GM21528 (cell line): ENCODE results near the gene PER2.

Experiments
- ATAC-seq: cut with Tn5 transposase; IDR thresholded peaks from one replicate; pipeline ENCODE4 v1.9.1; 2021; ENCODE audit warnings: mild to moderate bottlenecking, moderate library complexity; ENCODE audit not compliant: unreplicated experiment, low FRiP score

The PER2 gene

DNA sequence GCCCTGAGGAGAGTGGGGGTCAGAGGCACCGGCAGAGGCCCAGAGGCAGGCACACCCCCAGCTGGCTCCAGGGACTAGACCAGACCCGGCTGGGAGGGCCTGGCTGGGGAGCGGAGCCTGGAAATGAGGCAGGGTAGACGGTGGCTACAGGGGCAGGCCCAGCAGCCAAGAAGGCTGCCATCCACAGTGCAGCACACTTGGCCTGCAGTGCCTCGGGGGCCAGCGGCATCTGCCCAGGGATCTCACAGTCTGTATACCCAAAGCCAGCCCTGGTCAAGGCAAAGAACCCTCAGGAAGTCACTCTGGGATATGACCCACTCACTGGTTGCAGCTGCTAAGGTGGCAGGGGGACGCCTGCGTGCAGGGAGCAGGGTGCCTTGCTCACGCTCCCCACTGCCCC lies 17.8 kb downstream of the PER2 start:
- ATAC-seq: no peak

DNA sequence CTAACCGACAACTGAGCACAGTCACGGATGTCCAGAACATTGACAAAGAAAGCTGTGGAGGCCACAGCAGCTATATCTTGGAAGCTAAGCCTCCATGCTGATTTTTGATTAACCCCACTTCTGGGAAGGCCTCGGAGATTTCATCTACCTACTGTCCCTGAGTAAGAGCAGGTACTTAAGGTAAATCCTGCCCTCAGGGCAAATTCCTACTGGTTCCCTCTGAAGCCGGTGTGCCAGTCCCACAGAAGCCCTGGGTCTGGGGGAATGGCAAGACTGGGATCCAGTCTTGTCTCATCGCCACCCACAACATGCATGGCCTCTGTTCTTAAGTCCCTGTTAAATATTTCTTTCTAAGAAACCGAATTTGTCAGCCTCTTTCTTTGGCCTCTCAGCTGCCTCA lies 18.7 kb downstream of the PER2 start:
- ATAC-seq: no peak

DNA sequence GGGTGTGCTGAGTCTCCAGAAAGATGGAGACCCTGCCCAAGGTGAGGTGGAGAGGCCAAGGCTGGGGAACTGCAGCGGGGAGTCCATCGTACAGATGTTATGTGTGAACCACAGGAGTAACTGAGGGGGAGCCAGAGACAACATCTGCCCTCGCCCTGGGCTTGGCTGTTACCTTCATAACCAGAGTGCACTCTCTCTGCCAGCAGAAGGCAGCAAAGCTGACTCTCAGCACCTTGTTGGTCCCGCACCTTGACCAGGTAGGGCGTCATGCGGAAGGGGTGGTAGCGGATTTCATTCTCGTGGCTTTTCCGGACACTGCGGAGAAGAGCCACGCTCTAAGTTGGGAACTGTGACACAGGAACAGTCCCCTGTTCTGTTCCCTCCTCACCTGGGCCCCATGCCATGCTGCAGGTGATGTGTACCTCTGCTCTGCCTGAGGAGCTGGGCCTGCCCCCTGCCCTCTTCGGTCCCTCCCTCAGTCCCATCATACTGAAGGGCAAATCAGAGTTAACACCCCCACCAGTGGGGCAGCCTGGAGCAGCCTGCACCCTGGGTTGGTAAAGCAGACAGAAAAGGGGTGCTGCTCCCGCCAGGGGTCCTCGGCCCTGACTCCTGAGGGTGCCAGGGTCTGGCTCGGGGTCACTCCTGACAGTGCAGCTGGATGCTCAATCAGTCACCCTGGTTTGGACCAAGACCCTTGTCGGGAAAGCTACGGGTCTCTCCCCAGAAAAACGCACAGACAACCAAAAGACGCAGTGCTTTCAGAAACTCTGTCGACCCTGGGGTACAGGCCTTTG lies 20.3 kb downstream of the PER2 start:
- no peak for ATAC-seq

DNA sequence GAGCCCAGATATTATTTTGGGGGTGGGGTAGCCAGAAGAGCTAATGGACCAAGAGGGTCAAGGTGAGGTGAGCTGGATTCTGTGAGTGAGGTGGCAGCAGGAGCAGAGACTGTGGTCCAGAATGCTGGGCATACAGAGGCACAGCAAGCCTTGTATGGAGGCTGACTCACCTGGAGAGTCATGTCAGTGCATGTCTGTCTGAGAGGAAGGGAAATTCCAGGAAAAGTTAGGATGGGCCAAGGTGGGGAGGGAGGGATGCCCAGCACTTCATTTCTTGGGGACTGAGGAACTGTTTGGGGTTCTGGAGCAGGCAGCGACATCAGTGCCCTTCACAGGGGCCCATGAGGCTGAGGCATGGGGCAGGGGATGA lies 21.1 kb downstream of the PER2 start:
- no peak for ATAC-seq

DNA sequence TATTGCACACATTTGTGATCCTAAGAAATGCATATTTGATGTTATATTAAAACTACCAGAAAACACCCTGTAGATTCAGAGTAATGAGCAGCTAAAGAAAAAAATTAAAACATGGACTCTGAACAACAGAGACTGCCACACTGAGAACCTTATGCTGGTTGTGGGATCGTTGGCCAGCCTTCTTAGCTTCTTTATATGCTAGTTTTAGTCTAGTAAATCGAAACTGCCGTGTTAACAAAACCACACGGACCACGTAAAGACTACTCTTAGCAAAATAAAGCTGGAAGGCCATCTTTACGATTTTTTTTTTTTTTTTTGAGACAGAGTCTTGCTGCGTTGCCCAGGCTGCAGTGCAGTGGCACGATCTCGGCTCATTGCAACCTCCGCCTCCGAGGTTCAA lies 22.8 kb downstream of the PER2 start:
- no peak for ATAC-seq

DNA sequence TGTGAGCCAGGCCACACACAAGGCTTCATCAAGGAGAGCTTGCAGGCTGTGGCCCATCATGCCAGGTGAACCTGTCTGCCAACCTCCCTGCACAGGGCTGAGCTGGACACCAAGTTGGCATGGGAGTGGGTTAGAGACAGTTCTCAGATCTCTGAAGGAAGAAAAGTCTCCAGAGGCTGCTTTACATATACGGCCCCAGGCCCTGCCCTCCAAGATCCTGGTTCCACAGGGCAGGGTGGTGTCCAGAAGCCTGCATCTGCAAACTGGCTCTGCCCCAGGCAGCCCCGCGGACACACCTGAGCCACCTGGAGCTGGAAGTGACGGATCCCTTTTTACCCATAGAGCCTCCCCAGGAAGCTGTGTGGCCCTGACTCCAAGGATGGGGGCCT lies 24.3 kb downstream of the PER2 start:
- no peak for ATAC-seq

DNA sequence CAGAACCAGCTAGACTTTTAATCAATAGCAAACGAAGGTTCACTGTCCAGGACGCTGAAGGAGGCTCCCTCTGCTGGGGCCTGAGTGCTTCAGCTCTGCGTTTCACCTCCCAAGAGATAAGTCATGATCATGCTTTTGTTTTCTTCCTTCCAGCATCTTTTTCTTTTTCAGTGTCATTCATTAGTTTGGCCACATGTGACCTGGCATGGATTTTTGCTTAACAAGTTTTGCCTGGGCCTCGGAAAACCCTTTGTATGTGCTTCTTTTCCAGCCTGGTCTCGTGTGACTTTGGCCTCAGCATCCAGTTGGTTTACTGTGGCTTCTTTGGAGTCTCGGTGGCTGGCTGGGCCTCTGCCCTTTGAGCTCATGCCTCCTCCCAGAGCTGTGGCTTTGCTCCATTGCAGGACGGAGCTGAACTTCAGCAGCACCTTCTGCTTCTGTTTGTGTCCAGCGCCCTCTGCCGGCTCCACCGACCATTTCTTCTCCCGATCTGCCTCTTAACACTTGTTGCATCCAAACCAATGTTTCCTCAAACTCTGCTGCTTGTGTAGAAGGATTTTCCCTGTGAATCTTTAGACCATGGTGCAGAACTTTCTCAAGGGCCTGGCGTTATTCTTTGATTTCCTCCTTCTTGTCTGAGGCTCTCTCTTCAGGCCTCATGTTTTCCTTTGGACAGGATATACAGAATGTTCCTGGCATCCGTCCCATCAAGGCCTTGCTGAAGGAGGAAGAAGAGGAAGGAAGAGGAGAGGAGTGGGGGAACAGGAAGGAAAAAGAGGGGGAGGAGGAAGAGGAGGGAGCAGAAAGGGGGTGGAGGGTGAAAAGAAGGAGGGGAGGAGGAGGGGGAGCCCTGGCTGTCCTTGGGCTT lies 25.0 kb downstream of the PER2 start:
- ATAC-seq: no peak

DNA sequence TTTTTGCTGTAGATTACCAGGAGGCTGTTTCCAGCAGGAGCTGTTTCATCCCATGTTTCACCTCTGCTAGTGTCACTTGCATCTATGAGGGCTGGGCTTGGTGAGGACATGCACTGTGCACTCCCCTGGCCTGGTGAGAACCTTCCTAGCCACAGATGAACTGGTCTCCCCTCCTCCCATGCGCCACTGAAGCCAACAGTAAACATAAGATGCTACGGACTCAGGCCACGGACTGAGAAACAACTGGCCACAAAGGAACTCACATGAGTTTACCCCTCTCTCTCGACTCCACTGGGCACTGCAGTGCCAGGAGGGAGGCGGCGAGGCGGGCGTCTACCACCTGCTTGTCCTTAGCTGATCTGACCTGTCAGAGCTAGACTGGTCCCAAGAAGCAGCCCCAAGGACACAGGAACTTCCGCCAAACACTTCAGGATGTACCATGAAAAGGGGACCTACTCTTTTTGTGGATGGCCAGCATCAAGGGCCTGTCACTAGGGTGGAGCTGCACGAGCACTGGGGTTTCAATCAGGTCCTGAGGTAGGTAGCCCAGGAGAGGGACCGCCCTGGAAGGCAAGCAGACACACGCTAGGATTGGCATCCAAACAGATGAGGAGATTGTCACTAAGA lies 25.8 kb downstream of the PER2 start:
- no peak for ATAC-seq

DNA sequence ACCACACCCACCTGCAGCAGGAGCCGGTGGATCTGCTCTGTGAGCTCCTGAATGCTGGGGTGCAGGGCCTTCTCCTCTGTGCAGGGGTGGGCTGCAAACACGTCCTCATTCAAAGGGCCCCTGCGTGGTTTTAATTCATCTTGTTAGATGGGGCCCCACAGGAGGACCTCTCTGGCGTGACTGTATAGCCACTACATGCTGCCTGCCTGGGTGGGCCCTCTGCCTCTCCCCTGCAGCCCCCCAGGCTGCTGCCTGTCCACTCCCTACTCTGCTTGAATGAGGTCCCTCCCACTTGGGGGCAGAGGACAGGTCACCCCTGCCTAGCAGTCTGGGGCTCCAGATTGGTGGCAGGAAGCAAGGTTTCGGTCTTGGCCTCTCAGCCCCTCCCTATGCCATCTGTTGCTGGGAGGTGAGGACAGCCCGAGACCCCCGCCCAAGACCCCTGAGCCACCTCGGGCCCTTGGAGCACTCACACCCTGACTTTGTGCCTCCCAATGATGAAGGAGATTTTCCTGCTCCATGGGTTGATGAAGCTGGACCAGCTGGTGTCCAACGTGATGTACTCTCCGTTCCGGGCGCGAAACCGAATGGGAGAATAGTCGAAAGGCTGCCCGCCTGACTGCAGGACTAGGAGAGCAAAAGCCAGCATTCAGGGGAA lies 26.6 kb downstream of the PER2 start:
- no peak for ATAC-seq

DNA sequence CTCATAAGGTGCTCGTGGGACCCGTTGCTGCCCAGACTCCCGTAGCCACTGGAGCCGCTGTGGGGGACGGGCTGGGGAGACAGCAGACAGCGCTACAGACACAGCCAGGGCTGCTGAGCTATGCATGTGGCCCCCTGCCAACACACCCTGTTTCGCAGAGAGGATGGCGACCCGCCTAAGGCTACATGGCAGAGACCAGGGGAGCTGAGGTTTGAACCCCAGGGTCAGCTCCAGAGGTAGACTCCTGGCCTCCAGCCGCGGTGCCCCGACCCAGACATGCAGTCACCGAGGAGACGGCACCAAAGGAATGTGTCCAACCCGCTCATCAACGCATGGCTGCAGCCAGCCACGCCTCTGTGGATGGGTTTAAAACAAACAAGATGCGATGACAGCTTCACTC lies 27.5 kb downstream of the PER2 start:
- ATAC-seq: no peak

DNA sequence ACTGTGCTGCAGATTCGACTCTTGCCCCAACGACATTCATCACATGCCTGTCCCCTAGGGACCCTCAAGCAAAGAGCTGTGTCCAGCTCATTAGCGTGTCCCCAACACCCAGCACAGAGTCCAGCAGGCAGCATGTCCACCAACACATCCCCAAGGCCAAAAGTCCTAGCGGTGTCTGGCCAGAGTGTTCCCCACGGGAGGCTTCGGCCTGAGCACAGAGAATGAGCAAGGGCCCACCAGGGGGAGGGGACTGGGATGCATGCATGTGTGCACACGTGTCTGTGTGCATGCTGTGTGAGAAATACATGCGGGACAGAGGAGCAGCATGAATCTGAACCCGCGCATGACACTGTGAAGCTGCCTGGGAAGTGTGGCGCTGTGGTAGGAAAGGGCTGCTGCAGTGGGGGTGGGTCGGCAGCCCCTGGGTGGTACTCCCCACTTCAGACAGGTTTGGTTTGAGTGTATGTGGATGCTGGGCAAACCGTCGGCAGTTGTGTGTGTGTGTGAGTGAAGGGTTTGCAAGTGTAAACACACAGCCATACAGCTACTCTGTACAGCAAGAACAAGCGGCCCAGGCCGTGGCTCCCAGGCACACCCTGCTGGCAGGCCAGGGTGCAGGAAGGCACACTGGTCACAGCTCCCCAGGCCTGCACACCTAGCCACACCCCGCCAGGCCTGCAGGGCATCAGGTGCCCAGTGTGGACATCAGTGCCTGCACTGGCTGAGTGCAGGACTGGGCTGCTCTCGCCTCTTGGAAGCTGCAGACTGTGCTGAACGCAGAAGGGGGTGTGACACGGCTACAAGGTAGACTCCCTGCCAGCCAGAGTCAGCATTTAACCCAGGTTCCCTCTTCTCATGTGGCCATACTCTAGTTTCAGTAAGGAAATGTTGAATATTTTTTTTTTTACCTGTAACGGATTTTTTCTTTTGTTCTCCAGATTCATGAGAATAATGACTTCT lies 29.1 kb downstream of the PER2 start:
- ATAC-seq: no peak

DNA sequence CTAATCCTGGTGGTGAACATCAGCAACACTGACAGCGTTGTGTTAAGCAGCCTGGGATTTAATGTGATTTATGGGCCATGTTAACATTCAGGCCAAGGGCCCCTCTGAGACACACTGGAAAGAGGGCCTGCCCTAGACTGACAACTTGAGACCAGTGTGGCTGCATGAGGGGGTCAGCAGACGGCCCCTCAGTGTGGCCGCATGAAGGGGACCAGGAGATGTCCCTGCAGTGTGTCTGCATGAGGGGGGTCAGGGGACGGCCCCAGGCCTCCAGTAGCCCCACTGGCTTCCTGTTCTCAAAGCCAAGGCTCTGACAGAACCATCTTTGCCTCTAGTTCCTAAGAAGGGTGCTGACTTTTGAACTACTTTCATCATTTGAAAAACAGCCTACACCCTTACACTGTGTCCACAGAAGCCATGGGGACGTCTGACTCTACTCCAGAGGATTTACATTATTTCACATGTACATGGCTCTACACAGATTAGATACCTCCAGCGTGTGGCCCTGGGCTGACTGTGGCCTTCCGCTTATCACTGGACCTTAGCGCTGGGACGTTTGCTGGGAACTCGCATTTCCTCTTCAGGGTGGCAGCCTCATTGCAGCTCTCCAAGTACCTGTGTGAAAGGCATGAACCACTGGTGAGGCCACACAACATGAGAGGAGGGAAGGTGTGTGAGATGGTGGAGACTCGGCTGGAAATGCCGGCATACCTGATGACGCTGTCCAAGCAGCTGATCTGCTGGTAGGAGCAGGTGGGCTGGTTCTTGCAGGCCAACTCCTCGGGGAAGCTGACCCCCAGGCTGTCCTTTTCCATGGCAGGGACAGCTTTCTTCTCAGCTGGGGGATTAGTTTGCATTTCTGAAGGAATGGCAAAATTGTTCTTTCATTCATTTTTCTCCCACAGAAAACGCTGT lies 30.4 kb downstream of the PER2 start:
- no peak for ATAC-seq

DNA sequence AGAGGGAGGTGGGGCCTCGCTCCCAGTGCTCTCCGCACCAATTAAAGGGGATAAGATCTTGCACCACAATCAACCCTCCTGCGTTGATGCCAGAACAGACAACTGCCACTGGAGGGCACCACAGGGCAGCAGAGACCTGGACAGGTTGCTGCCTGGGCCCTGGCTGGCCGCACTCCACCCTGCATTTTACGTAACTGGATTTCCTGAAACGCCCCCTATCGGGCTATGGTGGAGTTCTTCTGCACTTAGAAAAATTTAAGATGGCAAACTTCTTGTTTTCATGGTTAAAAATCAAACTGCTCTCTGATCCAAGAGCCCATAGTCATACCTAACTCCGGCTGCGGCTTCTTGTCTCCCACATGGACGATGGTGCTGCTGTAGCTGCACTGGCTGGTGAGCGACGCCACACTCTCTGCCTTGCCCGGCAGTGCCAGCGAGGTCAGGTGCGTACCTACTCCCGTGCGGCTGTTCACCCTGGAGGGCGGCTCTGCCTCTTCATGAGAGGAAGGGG lies 31.8 kb downstream of the PER2 start:
- no peak for ATAC-seq

DNA sequence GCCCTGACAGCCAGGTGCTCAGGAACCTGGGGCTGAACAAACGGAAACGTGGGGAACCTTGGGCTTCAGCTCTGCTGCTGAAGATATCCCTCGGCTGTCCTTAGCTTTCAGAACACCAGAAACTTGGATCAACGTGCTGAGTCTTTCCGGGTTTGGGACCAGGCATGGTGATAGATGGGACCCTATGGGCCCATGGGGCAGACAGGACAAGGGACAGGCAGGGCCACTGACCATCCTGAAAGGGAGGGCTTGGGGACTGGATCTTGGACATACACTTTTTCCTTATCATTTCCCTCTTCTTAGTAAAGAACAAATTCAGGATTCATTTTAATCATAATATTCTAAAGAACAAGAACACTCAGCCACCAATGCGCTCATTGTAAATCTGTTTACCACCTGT lies 32.3 kb downstream of the PER2 start:
- no peak for ATAC-seq

DNA sequence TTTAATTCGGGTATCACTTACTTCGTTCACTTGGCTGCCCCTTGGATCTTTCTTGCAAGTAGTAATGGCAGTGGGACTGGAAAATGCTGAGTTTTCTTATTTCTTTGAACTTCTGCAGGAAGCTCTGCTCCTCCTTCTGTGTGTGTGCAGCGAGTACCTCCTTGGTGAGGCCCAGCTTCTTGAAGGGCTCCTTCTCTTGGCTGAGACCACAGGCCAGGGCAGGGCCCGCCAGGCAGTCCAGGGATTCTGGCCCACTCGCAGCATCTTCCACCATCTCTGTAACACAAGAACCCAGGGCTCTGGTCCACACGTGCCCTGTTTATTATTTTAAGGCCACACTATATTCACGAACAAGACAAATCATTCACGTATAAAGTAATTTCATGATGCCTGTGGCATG lies 32.8 kb downstream of the PER2 start:
- no peak for ATAC-seq

DNA sequence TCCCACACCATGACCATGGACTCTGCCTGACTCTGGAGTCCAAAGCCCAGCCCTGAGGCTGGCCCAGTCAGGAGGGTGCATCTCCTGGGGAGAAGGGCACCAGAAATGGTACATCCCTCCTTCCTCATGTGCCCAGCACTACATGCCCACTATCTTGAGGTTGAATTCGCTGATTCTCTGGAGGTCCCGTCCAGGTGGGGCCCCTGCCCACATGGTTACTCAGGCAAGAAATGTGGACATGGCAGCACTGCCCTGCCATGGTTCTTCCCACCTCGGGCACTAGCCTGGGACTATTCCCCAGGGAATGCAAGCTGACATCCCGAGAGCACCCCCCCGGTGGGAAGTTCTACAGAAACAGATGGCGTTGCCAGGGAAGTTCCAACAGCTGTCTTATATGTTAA lies 33.3 kb downstream of the PER2 start:
- no peak for ATAC-seq

DNA sequence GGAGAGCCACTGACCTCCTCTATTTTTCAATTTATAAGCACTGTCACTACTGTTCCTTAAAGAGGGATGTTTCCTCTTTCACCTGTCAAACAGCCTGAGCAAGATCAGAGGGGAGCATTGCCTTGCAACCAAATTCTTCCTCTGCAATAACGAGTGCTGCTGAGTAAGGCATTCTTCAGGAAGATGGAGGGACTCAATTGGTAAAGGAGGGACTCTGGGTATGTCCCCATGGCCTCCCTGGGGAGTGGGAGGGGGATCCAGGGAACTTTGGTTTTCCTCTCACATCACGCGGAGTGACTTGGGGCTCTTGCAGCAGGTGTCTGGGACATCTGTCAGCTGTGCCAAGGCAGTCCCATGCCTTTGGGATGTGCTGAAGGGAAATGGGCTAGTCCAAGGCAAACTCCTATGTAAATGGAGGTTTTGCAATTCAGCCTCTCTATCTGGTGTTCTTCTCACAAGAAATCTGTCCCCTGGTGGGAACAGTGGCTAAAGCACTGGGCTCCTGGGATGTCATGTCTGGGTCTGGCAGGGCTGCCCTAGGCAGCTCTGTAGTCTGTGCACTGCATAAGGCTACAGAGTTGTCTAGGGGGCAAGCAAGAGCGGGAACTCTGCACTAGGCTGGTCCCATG lies 34.2 kb downstream of the PER2 start:
- no peak for ATAC-seq
